K562 (cell line): ENCODE results near the gene NEUROD6. TPM values are rescaled to one million over a fixed set of nuclear protein-coding genes. Genes with fewer than 3 reads are reported as not detected.

ENCODE experiments used
- ATAC-seq: fragments of 200-7000 bp; cut with Tn5 transposase; 3 replicates; pipeline ENCODE4 v1.9.1; 2020; ENCODE audit warnings: moderate library complexity
- BruUV-seq: library from RNA; stranded (reverse); fragments of 400-500 nt; replicated peaks from 2 replicates; lab custom pipeline; 2021; lab: Mats Ljungman, UMichigan
- CTCF ChIA-PET: fragments of 300-600 bp; formaldehyde crosslinking; extraction: SDS; loops from one replicate; lab custom pipeline; 2021; ENCODE audit warnings: low intra/inter-chr PET ratio; lab: Yijun Ruan, JAX
- POLR2A ChIA-PET: fragments of 300-600, 350-650 bp; sonication (Branson Sonifier 250); formaldehyde crosslinking; extraction: SDS; loops from one replicate; lab custom pipeline; 2021; ENCODE audit warnings: antibody characterized with exemption, inconsistent platforms; lab: Yijun Ruan, JAX
- DNase-seq, 4 experiments: peaks; one replicate each; pipeline versions ENCODE4 v3.0.0 to v3.0.0-alpha.2; 2011 to 2018; ENCODE audit warnings: low spot score in 3 of 4, mixed read lengths in 3 of 4; ENCODE audit errors: extremely low read depth in 1 of 4
- FAIRE-seq: peaks from 2 replicates; lab custom pipeline; 2011; peaks lifted over from hg19 to GRCh38; lab: Jason Lieb, UNC
- H2AFZ ChIP-seq: 2 replicates; pipeline ENCODE4 v1.6.0; 2011; ENCODE audit warnings: low read depth, low read length, control low read depth, inconsistent platforms
- H3K27ac ChIP-seq: fragments of 200-600 bp; 3 replicates; pipeline ENCODE4 v1.8.0; 2011; ENCODE audit warnings: low read depth, mild to moderate bottlenecking, control low read depth, inconsistent platforms, low read length, moderate library complexity, mixed read lengths; ENCODE audit errors: extremely low read depth
- H3K27me3 ChIP-seq, 2 experiments: fragments of 300-600 bp in 1 of 2; 2 replicates in 1 of 2; 3 replicates in 1 of 2; pipeline versions ENCODE4 v1.6.0 to v1.8.0; 2011; ENCODE audit warnings: inconsistent platforms in 2 of 2, low read length in 2 of 2, mild to moderate bottlenecking in 1 of 2, mixed read lengths in 1 of 2, moderate library complexity in 1 of 2; ENCODE audit not compliant: control insufficient read depth in 2 of 2, insufficient read depth in 2 of 2
- H3K36me3 ChIP-seq: fragments of 300-600 bp; 3 replicates; pipeline ENCODE4 v1.8.0; 2011; ENCODE audit warnings: mild to moderate bottlenecking, low read length, inconsistent platforms; ENCODE audit not compliant: control insufficient read depth, insufficient read depth
- H3K4me1 ChIP-seq, 2 experiments: fragments of 200-600 bp in 1 of 2; replicated peaks in 1 of 2; 2 replicates in 1 of 2; 3 replicates in 1 of 2; pipeline versions ENCODE4 v1.5.1 to v1.8.0; 2011; ENCODE audit warnings: inconsistent platforms in 2 of 2, low read length in 2 of 2, mild to moderate bottlenecking in 1 of 2, mixed read lengths in 1 of 2, moderate library complexity in 1 of 2; ENCODE audit not compliant: control insufficient read depth in 2 of 2, insufficient read depth in 2 of 2
- H3K4me2 ChIP-seq: 2 replicates; pipeline ENCODE4 v1.6.1; 2011; ENCODE audit warnings: low read length, control low read depth, inconsistent platforms, mixed read lengths; ENCODE audit not compliant: insufficient read depth
- H3K4me3 ChIP-seq: fragments of 200-600 bp; sonication (generic), shearing (Covaris generic); 2 replicates; pipeline ENCODE4 v1.5.1; 2016; ENCODE audit warnings: control low read depth, inconsistent platforms
- H3K79me2 ChIP-seq: fragments of 200-600 bp; 3 replicates; pipeline ENCODE4 v1.8.0; 2011; ENCODE audit warnings: low read length, inconsistent platforms; ENCODE audit not compliant: control insufficient read depth, insufficient read depth
- H3K9ac ChIP-seq, 2 experiments: 2 replicates each; pipeline versions ENCODE4 v1.6.0 to v1.6.1; 2011; ENCODE audit warnings: low read depth in 2 of 2, low read length in 2 of 2, control low read depth in 1 of 2, inconsistent platforms in 1 of 2, mild to moderate bottlenecking in 1 of 2, mixed read lengths in 1 of 2; ENCODE audit not compliant: insufficient read depth in 1 of 2
- H3K9me1 ChIP-seq: one replicate; pipeline ENCODE4 v1.6.0; 2011; ENCODE audit warnings: inconsistent platforms, mild to moderate bottlenecking, low read length, moderate library complexity; ENCODE audit not compliant: control insufficient read depth, insufficient read depth
- H3K9me3 ChIP-seq: replicated peaks from 2 replicates; pipeline ENCODE4 v1.5.1; 2011; ENCODE audit warnings: low read depth, low read length, inconsistent platforms; ENCODE audit not compliant: control insufficient read depth, insufficient read depth
- H4K20me1 ChIP-seq: replicated peaks from 2 replicates; pipeline ENCODE4 v1.6.1; 2011; ENCODE audit warnings: low read length, inconsistent platforms, mixed read lengths; ENCODE audit not compliant: control insufficient read depth, insufficient read depth
- BDP1 ChIP-seq: IDR thresholded peaks from 3 replicates; pipeline ENCODE4 v1.6.1; 2011; ENCODE audit not compliant: insufficient read length, insufficient read depth
- FOXM1 ChIP-seq, 2 experiments: fragments of 450-650 bp in 1 of 2; sonication (generic) in 1 of 2; formaldehyde crosslinking in 1 of 2; IDR thresholded peaks; 2 replicates each; pipeline versions ENCODE4 v1.6.1 to v1.9.0; 2017 to 2022; ENCODE audit warnings: low read depth in 2 of 2, mild to moderate bottlenecking in 2 of 2, missing genetic modification reagents in 1 of 2, moderate library complexity in 1 of 2
- RAD21 ChIP-seq, 2 experiments: fragments of 250-450 bp in 1 of 2; fragments of 450-650 bp in 1 of 2; sonication (Bioruptor Pico) in 1 of 2; formaldehyde crosslinking in 1 of 2; IDR thresholded peaks in 1 of 2; conservative IDR thresholded peaks in 1 of 2; 2 replicates each; pipeline versions ENCODE4 v1.4.0 to v1.8.0; 2020 to 2022; ENCODE audit warnings: mild to moderate bottlenecking in 2 of 2, moderate library complexity in 1 of 2
- TEAD2 ChIP-seq: fragments of 450-650 bp; IDR thresholded peaks from 2 replicates; pipeline ENCODE4 v1.6.1; 2016; ENCODE audit warnings: missing genetic modification characterization, control low read depth, missing compliant biosample characterization
- XRCC5 ChIP-seq: fragments of 200-400 bp; formaldehyde crosslinking; IDR thresholded peaks from 2 replicates; pipeline ENCODE4 v1.6.1; 2017; ENCODE audit warnings: low read depth, mild to moderate bottlenecking, low read length
- ZFP1 ChIP-seq: fragments of 450-650 bp; formaldehyde crosslinking; IDR thresholded peaks from 2 replicates; pipeline ENCODE4 v1.4.0; 2020; ENCODE audit warnings: mild to moderate bottlenecking, mixed read lengths
- WGBS: fragments of 100-300 bp; shearing (Covaris generic); methylation state at CpG from one replicate; pipeline ENCODE4 v1.1.6; 2016; ENCODE audit warnings: low coverage, mixed read lengths; ENCODE audit not compliant: insufficient coverage; ENCODE audit errors: missing lambda C conversion rate; 5-methylcytosine and 5-hydroxymethylcytosine counted together
- in situ Hi-C: fragments of 300-500 bp; cut with MboI; formaldehyde crosslinking; loops from 4 replicates; pipeline ENCODE4 v1.15.0; 2018; ENCODE audit warnings: inconsistent platforms, mixed read lengths
- intact Hi-C: fragments of 100-400 bp; cut with micrococcal nuclease; formaldehyde crosslinking; loops from 2 replicates; pipeline ENCODE4 v1.14.2; 2022
- polyA plus RNA-seq, 8 experiments: library from polyadenylated mRNA; depleted of rRNA in 4 of 8; stranded (reverse) in 5 of 8; unstranded in 3 of 8; fragments of >200 nt; fragmentation: Nextera tagmentation in 2 of 8; fragmentation: Illumina TruSeq in 1 of 8; extraction: Ambion mirVana in 2 of 8; extraction: Trizol in 1 of 8; gene quantifications; 2 replicates each; pipeline versions ENCODE4 v1.2.1 to v1.2.3, GENCODE V29; 2011 to 2014; ENCODE audit warnings: inconsistent platforms in 1 of 8, missing spikeins in 1 of 8
- total RNA-seq, 7 experiments: library from RNA; depleted of rRNA in 6 of 7; stranded (reverse); fragments of >200 nt in 6 of 7; fragmentation: Illumina TruSeq in 2 of 7; extraction: Trizol in 2 of 7; gene quantifications; 2 replicates each; pipeline versions ENCODE4 v1.2.1 to v1.2.3, GENCODE V29; 2011 to 2021; ENCODE audit warnings: low replicate concordance in 1 of 7
- TF ChIP-seq, protein P1 (sequence below): fragments of 150-350 bp; conservative IDR thresholded peaks from 2 replicates; pipeline ENCODE4 v1.6.1; 2014; ENCODE audit warnings: low read length
- TF ChIP-seq, protein P2 (sequence below): fragments of 200-600 bp; sonication (generic); IDR thresholded peaks from one replicate; pipeline ENCODE4 v1.6.1; 2012; ENCODE audit warnings: mild to moderate bottlenecking, low read depth, low read length, inconsistent platforms

The NEUROD6 gene
- total and polyA plus RNA-seq, 9 of the 15 experiments (the other 6 are each of a cell fraction or from before 2014, with no cell fraction given): not detected

DNA sequence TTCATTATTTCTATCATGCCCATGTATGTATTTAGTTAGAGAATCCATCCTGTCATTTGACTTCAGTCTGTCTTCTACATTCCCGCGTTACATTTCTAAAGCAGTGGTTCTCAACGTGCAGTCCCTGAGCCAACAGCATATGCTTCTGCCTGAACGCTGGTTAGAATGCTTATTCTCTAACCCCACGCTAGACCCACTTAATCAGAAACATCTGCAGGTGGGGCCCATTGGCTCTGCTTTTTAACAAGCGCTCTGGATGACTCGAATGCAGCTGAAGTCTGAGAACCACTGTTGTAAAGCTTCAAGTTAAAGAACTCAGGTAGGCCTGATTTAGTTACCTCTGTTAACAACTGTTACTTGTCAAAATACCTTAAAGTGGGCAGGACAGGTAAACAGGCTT lies 38.2 kb downstream of the NEUROD6 start:
- Histone ChIP-seq H3K4me2 (no peak overlapping the region), H3K9me3 (no peaks in the 10 kb centered on the region), H3K27me3 (peaks cover 0 to 6% of the 10 kb centered on the region in 2 experiments; a peak in 2 of 5 replicates), H3K9ac (no peak overlapping the region), H3K4me3 (no peak overlapping the region), H2AFZ (no peak overlapping the region), H3K27ac (no peak overlapping the region), H3K79me2 (no peaks in the 10 kb centered on the region), H3K4me1 (no peaks in the 10 kb centered on the region), H3K36me3 (no peaks in the 10 kb centered on the region), H4K20me1 (no peaks in the 10 kb centered on the region), H3K9me1 (no peaks in the 10 kb centered on the region)
- no TSS peak for BruUV-seq
- CTCF ChIA-PET: no interaction called here
- FAIRE-seq (no peak), DNase-seq (no peak), ATAC-seq (no peak)
- in situ Hi-C loops: no loop called here
- POLR2A ChIA-PET: no interaction called here
- 0% methylated on average over 7 of the region's 7 CpGs for WGBS
- intact Hi-C loops: no loop called here
- TF ChIP-seq BDP1: no peak
- no peak for TF ChIP-seq RAD21 (CRISPR knock-in tag; conservative IDR thresholded peaks at IDR 0.05 in 1 of 2, IDR thresholded peaks at IDR 0.05 in 1 of 2)
- no peak for TF ChIP-seq ZFP1 (CRISPR knock-in tag)
- TF ChIP-seq, protein P1, sequence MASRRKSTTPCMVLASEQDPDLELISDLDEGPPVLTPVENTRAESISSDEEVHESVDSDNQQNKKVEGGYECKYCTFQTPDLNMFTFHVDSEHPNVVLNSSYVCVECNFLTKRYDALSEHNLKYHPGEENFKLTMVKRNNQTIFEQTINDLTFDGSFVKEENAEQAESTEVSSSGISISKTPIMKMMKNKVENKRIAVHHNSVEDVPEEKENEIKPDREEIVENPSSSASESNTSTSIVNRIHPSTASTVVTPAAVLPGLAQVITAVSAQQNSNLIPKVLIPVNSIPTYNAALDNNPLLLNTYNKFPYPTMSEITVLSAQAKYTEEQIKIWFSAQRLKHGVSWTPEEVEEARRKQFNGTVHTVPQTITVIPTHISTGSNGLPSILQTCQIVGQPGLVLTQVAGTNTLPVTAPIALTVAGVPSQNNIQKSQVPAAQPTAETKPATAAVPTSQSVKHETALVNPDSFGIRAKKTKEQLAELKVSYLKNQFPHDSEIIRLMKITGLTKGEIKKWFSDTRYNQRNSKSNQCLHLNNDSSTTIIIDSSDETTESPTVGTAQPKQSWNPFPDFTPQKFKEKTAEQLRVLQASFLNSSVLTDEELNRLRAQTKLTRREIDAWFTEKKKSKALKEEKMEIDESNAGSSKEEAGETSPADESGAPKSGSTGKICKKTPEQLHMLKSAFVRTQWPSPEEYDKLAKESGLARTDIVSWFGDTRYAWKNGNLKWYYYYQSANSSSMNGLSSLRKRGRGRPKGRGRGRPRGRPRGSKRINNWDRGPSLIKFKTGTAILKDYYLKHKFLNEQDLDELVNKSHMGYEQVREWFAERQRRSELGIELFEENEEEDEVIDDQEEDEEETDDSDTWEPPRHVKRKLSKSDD: no peak
- TF ChIP-seq TEAD2 (tag): no peak
- TF ChIP-seq FOXM1 (IDR thresholded peaks at IDR 0.05; ENCODE audit: low read depth): no peak
- TF ChIP-seq FOXM1 (CRISPR knock-in tag; IDR thresholded peaks at IDR 0.05; ENCODE audit: low read depth): no peak
- TF ChIP-seq, protein P2, sequence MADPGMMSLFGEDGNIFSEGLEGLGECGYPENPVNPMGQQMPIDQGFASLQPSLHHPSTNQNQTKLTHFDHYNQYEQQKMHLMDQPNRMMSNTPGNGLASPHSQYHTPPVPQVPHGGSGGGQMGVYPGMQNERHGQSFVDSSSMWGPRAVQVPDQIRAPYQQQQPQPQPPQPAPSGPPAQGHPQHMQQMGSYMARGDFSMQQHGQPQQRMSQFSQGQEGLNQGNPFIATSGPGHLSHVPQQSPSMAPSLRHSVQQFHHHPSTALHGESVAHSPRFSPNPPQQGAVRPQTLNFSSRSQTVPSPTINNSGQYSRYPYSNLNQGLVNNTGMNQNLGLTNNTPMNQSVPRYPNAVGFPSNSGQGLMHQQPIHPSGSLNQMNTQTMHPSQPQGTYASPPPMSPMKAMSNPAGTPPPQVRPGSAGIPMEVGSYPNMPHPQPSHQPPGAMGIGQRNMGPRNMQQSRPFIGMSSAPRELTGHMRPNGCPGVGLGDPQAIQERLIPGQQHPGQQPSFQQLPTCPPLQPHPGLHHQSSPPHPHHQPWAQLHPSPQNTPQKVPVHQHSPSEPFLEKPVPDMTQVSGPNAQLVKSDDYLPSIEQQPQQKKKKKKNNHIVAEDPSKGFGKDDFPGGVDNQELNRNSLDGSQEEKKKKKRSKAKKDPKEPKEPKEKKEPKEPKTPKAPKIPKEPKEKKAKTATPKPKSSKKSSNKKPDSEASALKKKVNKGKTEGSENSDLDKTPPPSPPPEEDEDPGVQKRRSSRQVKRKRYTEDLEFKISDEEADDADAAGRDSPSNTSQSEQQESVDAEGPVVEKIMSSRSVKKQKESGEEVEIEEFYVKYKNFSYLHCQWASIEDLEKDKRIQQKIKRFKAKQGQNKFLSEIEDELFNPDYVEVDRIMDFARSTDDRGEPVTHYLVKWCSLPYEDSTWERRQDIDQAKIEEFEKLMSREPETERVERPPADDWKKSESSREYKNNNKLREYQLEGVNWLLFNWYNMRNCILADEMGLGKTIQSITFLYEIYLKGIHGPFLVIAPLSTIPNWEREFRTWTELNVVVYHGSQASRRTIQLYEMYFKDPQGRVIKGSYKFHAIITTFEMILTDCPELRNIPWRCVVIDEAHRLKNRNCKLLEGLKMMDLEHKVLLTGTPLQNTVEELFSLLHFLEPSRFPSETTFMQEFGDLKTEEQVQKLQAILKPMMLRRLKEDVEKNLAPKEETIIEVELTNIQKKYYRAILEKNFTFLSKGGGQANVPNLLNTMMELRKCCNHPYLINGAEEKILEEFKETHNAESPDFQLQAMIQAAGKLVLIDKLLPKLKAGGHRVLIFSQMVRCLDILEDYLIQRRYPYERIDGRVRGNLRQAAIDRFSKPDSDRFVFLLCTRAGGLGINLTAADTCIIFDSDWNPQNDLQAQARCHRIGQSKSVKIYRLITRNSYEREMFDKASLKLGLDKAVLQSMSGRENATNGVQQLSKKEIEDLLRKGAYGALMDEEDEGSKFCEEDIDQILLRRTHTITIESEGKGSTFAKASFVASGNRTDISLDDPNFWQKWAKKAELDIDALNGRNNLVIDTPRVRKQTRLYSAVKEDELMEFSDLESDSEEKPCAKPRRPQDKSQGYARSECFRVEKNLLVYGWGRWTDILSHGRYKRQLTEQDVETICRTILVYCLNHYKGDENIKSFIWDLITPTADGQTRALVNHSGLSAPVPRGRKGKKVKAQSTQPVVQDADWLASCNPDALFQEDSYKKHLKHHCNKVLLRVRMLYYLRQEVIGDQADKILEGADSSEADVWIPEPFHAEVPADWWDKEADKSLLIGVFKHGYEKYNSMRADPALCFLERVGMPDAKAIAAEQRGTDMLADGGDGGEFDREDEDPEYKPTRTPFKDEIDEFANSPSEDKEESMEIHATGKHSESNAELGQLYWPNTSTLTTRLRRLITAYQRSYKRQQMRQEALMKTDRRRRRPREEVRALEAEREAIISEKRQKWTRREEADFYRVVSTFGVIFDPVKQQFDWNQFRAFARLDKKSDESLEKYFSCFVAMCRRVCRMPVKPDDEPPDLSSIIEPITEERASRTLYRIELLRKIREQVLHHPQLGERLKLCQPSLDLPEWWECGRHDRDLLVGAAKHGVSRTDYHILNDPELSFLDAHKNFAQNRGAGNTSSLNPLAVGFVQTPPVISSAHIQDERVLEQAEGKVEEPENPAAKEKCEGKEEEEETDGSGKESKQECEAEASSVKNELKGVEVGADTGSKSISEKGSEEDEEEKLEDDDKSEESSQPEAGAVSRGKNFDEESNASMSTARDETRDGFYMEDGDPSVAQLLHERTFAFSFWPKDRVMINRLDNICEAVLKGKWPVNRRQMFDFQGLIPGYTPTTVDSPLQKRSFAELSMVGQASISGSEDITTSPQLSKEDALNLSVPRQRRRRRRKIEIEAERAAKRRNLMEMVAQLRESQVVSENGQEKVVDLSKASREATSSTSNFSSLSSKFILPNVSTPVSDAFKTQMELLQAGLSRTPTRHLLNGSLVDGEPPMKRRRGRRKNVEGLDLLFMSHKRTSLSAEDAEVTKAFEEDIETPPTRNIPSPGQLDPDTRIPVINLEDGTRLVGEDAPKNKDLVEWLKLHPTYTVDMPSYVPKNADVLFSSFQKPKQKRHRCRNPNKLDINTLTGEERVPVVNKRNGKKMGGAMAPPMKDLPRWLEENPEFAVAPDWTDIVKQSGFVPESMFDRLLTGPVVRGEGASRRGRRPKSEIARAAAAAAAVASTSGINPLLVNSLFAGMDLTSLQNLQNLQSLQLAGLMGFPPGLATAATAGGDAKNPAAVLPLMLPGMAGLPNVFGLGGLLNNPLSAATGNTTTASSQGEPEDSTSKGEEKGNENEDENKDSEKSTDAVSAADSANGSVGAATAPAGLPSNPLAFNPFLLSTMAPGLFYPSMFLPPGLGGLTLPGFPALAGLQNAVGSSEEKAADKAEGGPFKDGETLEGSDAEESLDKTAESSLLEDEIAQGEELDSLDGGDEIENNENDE: no peak
- TF ChIP-seq XRCC5: no peak
